NT2/D1 (cell line): Measurements from ENCODE around the gene ESRRG.
"Not testable (repeated sequence)": the region's sequence is repeated elsewhere in the genome, so short reads cannot be mapped to it uniquely, and the experiment has no call there.

Source experiments
- DNase-seq: peaks from one replicate; pipeline ENCODE4 v3.0.0-alpha.2; 2011; ENCODE audit warnings: low read depth, low spot score
- H3K27me3 ChIP-seq: 2 replicates; pipeline ENCODE4 v1.6.0; 2011; ENCODE audit warnings: mild to moderate bottlenecking; ENCODE audit not compliant: insufficient read length, insufficient read depth
- H3K36me3 ChIP-seq: 2 replicates; pipeline ENCODE4 v1.6.1; 2011; ENCODE audit warnings: mild to moderate bottlenecking, low read length, mixed read lengths; ENCODE audit not compliant: insufficient read depth, insufficient read length
- H3K4me1 ChIP-seq: 2 replicates; pipeline ENCODE4 v1.5.1; 2011; ENCODE audit not compliant: insufficient read depth, insufficient read length
- H3K4me3 ChIP-seq: 2 replicates; pipeline ENCODE4 v1.5.1; 2011; ENCODE audit warnings: low read depth; ENCODE audit not compliant: insufficient read length
- H3K9ac ChIP-seq: 2 replicates; pipeline ENCODE4 v1.6.0; 2011; ENCODE audit warnings: low read depth; ENCODE audit not compliant: insufficient read length
- H3K9me3 ChIP-seq: 2 replicates; pipeline ENCODE4 v1.5.1; 2011; ENCODE audit warnings: mild to moderate bottlenecking, low read length; ENCODE audit not compliant: insufficient read depth
- SUZ12 ChIP-seq: IDR thresholded peaks from 2 replicates; pipeline ENCODE4 v1.6.1; 2011; ENCODE audit not compliant: insufficient read length, insufficient read depth; ENCODE audit errors: extremely low read depth
- YY1 ChIP-seq: IDR thresholded peaks from 2 replicates; pipeline ENCODE4 v1.6.1; 2011; ENCODE audit not compliant: insufficient read length, insufficient read depth
- ZNF274 ChIP-seq: IDR thresholded peaks from 2 replicates; pipeline ENCODE4 v1.6.1; 2011; ENCODE audit warnings: mild to moderate bottlenecking, low read depth, low read length

ESRRG gene

GRCh38 chr1:216705676-216706075, 17.6 kb downstream of the ESRRG start:
- TF ChIP-seq YY1, result no peak
- no peak for TF ChIP-seq SUZ12
- no peak for TF ChIP-seq ZNF274
- Histone ChIP-seq H3K27me3 (no peaks in the 10 kb centered on the region), H3K9ac (no peak overlapping the region)

DNA sequence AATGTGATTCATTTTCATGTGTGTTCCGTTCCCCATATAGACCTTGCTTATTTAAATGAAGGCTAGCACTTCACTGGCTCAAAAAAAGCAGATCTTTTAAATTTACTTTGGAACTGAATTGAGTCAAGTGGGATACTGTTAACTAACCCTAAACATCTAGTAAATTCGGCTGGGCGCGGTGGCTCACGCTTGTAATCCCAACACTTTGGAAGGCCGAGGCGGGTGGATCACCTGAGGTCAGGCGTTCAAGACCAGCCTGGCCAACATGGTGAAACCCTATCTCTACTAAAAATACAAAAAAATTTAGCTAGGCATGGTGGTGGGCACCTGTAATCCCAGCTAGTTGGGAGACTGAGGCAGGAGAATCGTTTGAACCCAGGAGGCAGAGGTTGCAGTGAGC, 19.2 kb downstream of the ESRRG start:
- H3K9me3 ChIP-seq, H3K4me3 ChIP-seq, H3K27me3 ChIP-seq, H3K36me3 ChIP-seq, H3K9ac ChIP-seq, H3K4me1 ChIP-seq, DNase-seq: not testable (repeated sequence)

More at GRCh38 chr1:216705676-216706075, 17.6 kb downstream of the ESRRG start:
- no peaks in the 10 kb centered on the region for H3K4me1 ChIP-seq
- no peak overlapping the region for H3K4me3 ChIP-seq
- DNase-seq, result no peak
- no peaks in the 10 kb centered on the region for H3K9me3 ChIP-seq
- no peaks in the 10 kb centered on the region for H3K36me3 ChIP-seq

- TF ChIP-seq ZNF274 (no peak), YY1 (no peak), SUZ12 (no peak)
- H3K36me3 ChIP-seq, result no peaks in the 10 kb centered on the region
- DNase-seq, result no peak
- no peak overlapping the region for H3K9ac ChIP-seq
- no peaks in the 10 kb centered on the region for H3K9me3 ChIP-seq
- no peak overlapping the region for H3K4me3 ChIP-seq
- no peaks in the 10 kb centered on the region for H3K4me1 ChIP-seq
- H3K27me3 ChIP-seq, result no peaks in the 10 kb centered on the region
Observed at GRCh38 chr1:216702170-216702569, 21.1 kb downstream of the ESRRG start.

DNA sequence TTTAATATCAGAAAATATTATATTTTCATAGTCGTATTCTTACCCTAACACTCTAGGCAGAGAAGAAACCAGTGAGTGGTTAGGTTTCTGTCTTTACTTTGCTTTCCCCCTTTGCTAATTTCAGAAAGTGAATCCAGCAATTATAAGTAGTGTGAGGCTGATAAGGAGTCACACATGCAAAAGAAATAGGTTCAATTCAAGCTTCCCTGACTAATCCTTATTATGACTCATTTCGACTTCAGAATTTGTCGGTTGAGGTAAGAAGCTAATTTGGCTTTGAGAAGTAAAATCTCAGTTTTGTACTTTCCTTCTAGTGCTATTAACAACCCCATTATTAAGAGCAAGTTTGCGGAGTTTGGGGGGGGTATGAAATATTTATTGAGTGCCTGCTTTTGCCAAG, 22.4 kb downstream of the ESRRG start:
- Histone ChIP-seq H3K36me3 (no peaks in the 10 kb centered on the region), H3K9me3 (no peaks in the 10 kb centered on the region), H3K4me1 (no peaks in the 10 kb centered on the region), H3K4me3 (no peak overlapping the region), H3K27me3 (no peaks in the 10 kb centered on the region), H3K9ac (no peak overlapping the region)
- TF ChIP-seq ZNF274 (no peak), SUZ12 (no peak), YY1 (no peak)
- no peak for DNase-seq

DNA sequence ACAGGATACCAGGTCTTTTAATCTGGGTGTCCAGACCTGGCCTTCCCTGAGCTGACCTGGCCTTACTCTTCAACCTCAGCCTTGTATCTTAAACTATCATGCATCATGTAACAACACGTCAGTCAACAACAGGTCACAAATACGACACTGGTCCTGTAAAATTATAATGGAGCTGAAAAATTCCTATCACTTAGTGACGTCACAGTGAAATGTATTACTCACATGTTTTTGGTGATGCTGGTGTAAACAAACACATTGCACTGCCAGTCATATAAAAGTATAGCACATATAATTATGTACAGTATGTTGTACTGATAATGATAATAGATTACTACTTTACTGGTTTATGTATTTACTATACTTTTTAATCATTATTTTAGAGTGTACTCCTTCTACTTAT, 31.5 kb downstream of the ESRRG start:
- H3K36me3 ChIP-seq, result no peaks in the 10 kb centered on the region
- no peak for DNase-seq

DNA sequence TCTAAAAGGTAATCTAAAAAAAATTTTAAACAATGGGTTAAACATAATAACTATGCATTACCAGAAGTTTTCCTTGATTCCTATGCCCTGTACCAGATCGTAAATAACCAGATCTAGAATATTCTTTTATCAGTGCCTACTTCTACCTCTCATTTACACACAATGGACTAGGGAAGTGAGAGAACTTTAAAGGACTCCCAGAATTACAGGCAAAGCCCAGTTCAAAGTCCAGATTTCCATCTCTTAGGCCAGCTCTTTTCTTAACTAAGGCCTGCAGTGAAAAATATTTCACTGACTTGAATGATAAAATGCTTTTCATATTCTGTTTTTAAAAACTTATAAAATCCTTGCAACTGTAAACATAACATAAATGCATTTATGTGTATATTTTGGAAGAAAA, 32.6 kb downstream of the ESRRG start:
- no peak for DNase-seq
- no peak overlapping the region for H3K4me3 ChIP-seq
- no peak for TF ChIP-seq SUZ12
- no peak for TF ChIP-seq YY1
- no peak for TF ChIP-seq ZNF274

More for the DNA sequence above, 31.5 kb downstream of the ESRRG start:
- H3K9me3 ChIP-seq, result no peaks in the 10 kb centered on the region
- no peak for TF ChIP-seq YY1
- no peak for TF ChIP-seq ZNF274
- no peak for TF ChIP-seq SUZ12
- H3K4me1 ChIP-seq, result no peaks in the 10 kb centered on the region
- no peak overlapping the region for H3K9ac ChIP-seq
- no peak overlapping the region for H3K4me3 ChIP-seq
- no peaks in the 10 kb centered on the region for H3K27me3 ChIP-seq

DNA sequence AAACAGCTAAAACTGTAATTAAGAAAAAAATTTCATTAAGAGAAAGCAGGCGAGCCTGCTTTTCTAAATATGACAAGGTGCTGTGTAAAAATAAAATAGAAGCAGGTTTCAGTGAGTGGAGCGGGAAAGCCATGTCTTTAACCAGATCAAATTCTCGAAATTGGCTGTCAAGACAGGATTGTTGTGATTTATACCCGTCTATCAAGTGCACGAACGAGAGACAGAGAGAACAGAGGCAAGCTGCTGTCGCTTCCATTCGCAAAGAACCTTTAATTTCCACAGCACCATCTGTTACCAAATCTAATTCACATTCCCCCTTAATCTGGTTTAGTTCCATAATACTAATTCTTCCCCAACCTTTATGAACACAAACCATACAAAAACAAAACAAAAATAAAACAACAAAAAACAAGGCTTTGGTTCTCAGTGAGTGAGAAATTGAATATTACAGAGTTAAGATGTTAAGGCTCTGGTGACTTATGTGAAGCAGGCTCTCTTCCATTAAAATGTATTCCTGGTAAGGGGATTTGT, 35.0 kb downstream of the ESRRG start:
- TF ChIP-seq ZNF274 (no peak), YY1 (no peak)
- DNase-seq, result no peak

More for the DNA sequence above, 32.6 kb downstream of the ESRRG start:
- no peaks in the 10 kb centered on the region for H3K27me3 ChIP-seq
- H3K4me1 ChIP-seq, result no peaks in the 10 kb centered on the region
- no peak overlapping the region for H3K9ac ChIP-seq
- H3K9me3 ChIP-seq, result no peaks in the 10 kb centered on the region
- no peaks in the 10 kb centered on the region for H3K36me3 ChIP-seq

More for the DNA sequence above, 35.0 kb downstream of the ESRRG start:
- H3K36me3 ChIP-seq, result no peaks in the 10 kb centered on the region
- H3K4me1 ChIP-seq, result no peaks in the 10 kb centered on the region
- H3K9ac ChIP-seq, result no peak overlapping the region
- no peak overlapping the region for H3K4me3 ChIP-seq
- H3K27me3 ChIP-seq, result no peaks in the 10 kb centered on the region
- no peaks in the 10 kb centered on the region for H3K9me3 ChIP-seq
